Measurements from ENCODE around the gene FSTL5. TPM values are rescaled to one million over a fixed set of nuclear protein-coding genes. Genes with fewer than 3 reads are reported as not detected.

Gene FSTL5
- total RNA-seq, 1 experiment from 2014 or later: not detected

- Mint-ChIP-seq H3K4me3 (no peak overlapping the region), H3K27me3 (ENCODE audit: low read depth) (peaks cover 21% of the 10 kb centered on the region), H3K4me1 (peaks cover 11 to 15% of the 10 kb centered on the region in 2 experiments), H3K36me3 (ENCODE audit: insufficient read depth in 1 of 3, low read depth in 3 of 3) (no peaks in the 10 kb centered on the region), H3K9me3 (no peaks in the 10 kb centered on the region), H3K27ac (no peak overlapping the region)
- Histone ChIP-seq H2BK120ac (ENCODE audit: low read depth, low read length, poor library complexity, severe bottlenecking) (no peak overlapping the region), H3K14ac (ENCODE audit: insufficient read depth, low read length) (no peak overlapping the region), H3K27me3 (ENCODE audit: insufficient read depth, low read length) (no peaks in the 10 kb centered on the region), H2BK5ac (ENCODE audit: insufficient read length, low read length) (no peak overlapping the region), H3K4me2 (ENCODE audit: insufficient read depth, insufficient read length, low read length) (no peak overlapping the region), H2AFZ (ENCODE audit: low read length) (no peak overlapping the region), H3K23ac (ENCODE audit: insufficient read length, low read depth, low read length) (no peak overlapping the region), H3K79me2 (ENCODE audit: insufficient read depth, low read length) (no peaks in the 10 kb centered on the region), H3K56ac (ENCODE audit: insufficient read length, low read depth, low read length) (no peak overlapping the region), H2AK5ac (ENCODE audit: insufficient read length, low read length) (no peak overlapping the region), H2BK15ac (ENCODE audit: low read depth, low read length) (no peak overlapping the region), H3K4me1 (ENCODE audit: insufficient read depth, low read length) (no peaks in the 10 kb centered on the region; the same call in 1 of the 2 replicates), H2BK20ac (ENCODE audit: low read depth, low read length, poor library complexity, severe bottlenecking) (no peak overlapping the region), H4K5ac (ENCODE audit: insufficient read length, low read depth, low read length) (no peak overlapping the region), H4K20me1 (ENCODE audit: control insufficient read depth, insufficient read depth, insufficient read length) (no peaks in the 10 kb centered on the region), H3K4ac (ENCODE audit: low read depth, low read length) (no peak overlapping the region), H4K91ac (ENCODE audit: insufficient read length, low read depth, low read length) (no peak overlapping the region), H3K23me2 (ENCODE audit: insufficient read length, low read depth, low read length, poor library complexity, severe bottlenecking) (peaks cover 4% of the 10 kb centered on the region), H3K9me3 (ENCODE audit: control insufficient read depth, low read depth, low read length) (no peaks in the 10 kb centered on the region), H4K8ac (replicated peaks; ENCODE audit: insufficient read length, low read depth, low read length) (no peak overlapping the region), H3K18ac (ENCODE audit: insufficient read length, low read depth, low read length) (no peak overlapping the region), H3K79me1 (ENCODE audit: insufficient read depth, low read depth, low read length, poor library complexity, severe bottlenecking) (no peaks in the 10 kb centered on the region), H3K27ac (ENCODE audit: insufficient read length, low read depth, low read length) (no peak overlapping the region), H3T11ph (ENCODE audit: low read length) (no peak overlapping the region), H2BK12ac (ENCODE audit: insufficient read length, low read depth, low read length) (no peak overlapping the region), H3K9ac (ENCODE audit: extremely low read depth, insufficient read length, low read length) (no peak overlapping the region)
- no peak for TF ChIP-seq CTCF (conservative IDR thresholded peaks at IDR 0.05)
- DNase-seq: no peak
- WGBS (ENCODE audit: extremely low coverage, insufficient read length, low lambda C conversion rate): no CpG with 5 or more reads among the region's 2 CpGs
These were observed 1.1 kb downstream of the FSTL5 start for GRCh38 chr4:162162672-162163071.

Data from H9 (cell line).